Measurements from ENCODE around the gene CNTN1.

CNTN1 gene

GRCh38 chr12:40693207-40693821, 1.1 kb downstream of the CNTN1 start:
- H2BK5ac ChIP-seq (ENCODE audit: low read length): no peak overlapping the region
- peak overlapping the region; percentile 68 for H2AFZ ChIP-seq (ENCODE audit: low read length)
- H3K4me3 ChIP-seq (ENCODE audit: low read length in 2 of 2): peak overlapping the region in 1 of 2 donors; percentile 87
- no peaks in the 10 kb centered on the region for H3K79me1 ChIP-seq (ENCODE audit: low read depth, low read length)
- H3K23ac ChIP-seq (ENCODE audit: low read depth, low read length, poor library complexity): no peak overlapping the region
- H3K36me3 ChIP-seq (replicated peaks in 1 of 2; ENCODE audit: control insufficient read depth in 2 of 2, insufficient read depth in 2 of 2, low read length in 2 of 2): no peaks in the 10 kb centered on the region
- no peak overlapping the region for H3K4ac ChIP-seq (ENCODE audit: low read length)
- no peak overlapping the region for H2AK5ac ChIP-seq (ENCODE audit: low read depth, low read length)
- H3K9ac ChIP-seq (ENCODE audit: low read depth, low read length, poor library complexity): no peak overlapping the region
- peak overlapping the region; percentile 90 for H3K4me2 ChIP-seq (ENCODE audit: insufficient read depth, low read length, poor library complexity, severe bottlenecking)
- no peak overlapping the region for H2BK15ac ChIP-seq (ENCODE audit: low read length)
- peaks cover 0 to 1% of the 10 kb centered on the region in 2 donors for H3K4me1 ChIP-seq (ENCODE audit: control insufficient read depth in 2 of 2, insufficient read depth in 1 of 2, low read depth in 1 of 2, low read length in 2 of 2)
- no peak overlapping the region for H3K27ac ChIP-seq (replicated peaks; ENCODE audit: low read length)
- DNase-seq (ENCODE audit: low spot score): peak; percentile 12
- no peak overlapping the region for H2BK12ac ChIP-seq (ENCODE audit: low read length)
- peaks cover 0 to 50% (median 11%) of the 10 kb centered on the region in 3 experiments for H3K27me3 ChIP-seq (ENCODE audit: control insufficient read depth in 3 of 3, insufficient read depth in 3 of 3, low read depth in 1 of 3, low read length in 3 of 3)
- H3K18ac ChIP-seq (ENCODE audit: low read length): no peak overlapping the region
- no peaks in the 10 kb centered on the region for H3K9me3 ChIP-seq (replicated peaks in 1 of 2; ENCODE audit: control insufficient read depth in 2 of 2, insufficient read depth in 1 of 2, low read depth in 1 of 2, low read length in 2 of 2)
- no peak overlapping the region for H3K14ac ChIP-seq (ENCODE audit: low read length)
- no peak overlapping the region for H4K8ac ChIP-seq (ENCODE audit: low read depth, low read length)
- H2BK120ac ChIP-seq (ENCODE audit: low read depth, low read length): peak overlapping the region; percentile 67
- no CpG with 5 or more reads among the region's 24 CpGs for WGBS, 2 donors (ENCODE audit: extremely low coverage in 2 of 2, insufficient read length in 2 of 2, insufficient replicate concordance in 1 of 2)
- no peak overlapping the region for H4K91ac ChIP-seq (ENCODE audit: low read depth, low read length, poor library complexity)

GRCh38 chr12:40697566-40698259, 5.5 kb downstream of the CNTN1 start:
- H3K23ac ChIP-seq (ENCODE audit: low read depth, low read length, poor library complexity): no peak overlapping the region
- no peak overlapping the region for H3K4ac ChIP-seq (ENCODE audit: low read length)
- no peak overlapping the region for H4K91ac ChIP-seq (ENCODE audit: low read depth, low read length, poor library complexity)
- no peak overlapping the region for H3K18ac ChIP-seq (ENCODE audit: low read length)
- H2AK5ac ChIP-seq (ENCODE audit: low read depth, low read length): no peak overlapping the region
- H2AFZ ChIP-seq (ENCODE audit: low read length): no peak overlapping the region
- no peak overlapping the region for H3K9ac ChIP-seq (ENCODE audit: low read depth, low read length, poor library complexity)
- no peak overlapping the region for H3K4me3 ChIP-seq (ENCODE audit: low read length in 2 of 2)
- no peak overlapping the region for H4K8ac ChIP-seq (ENCODE audit: low read depth, low read length)
- H3K36me3 ChIP-seq (replicated peaks in 1 of 2; ENCODE audit: control insufficient read depth in 2 of 2, insufficient read depth in 2 of 2, low read length in 2 of 2): no peaks in the 10 kb centered on the region
- H3K14ac ChIP-seq (ENCODE audit: low read length): no peak overlapping the region
- no peak overlapping the region for H3K4me2 ChIP-seq (ENCODE audit: insufficient read depth, low read length, poor library complexity, severe bottlenecking)
- H3K9me3 ChIP-seq (replicated peaks in 1 of 2; ENCODE audit: control insufficient read depth in 2 of 2, insufficient read depth in 1 of 2, low read depth in 1 of 2, low read length in 2 of 2): no peaks in the 10 kb centered on the region
- H2BK12ac ChIP-seq (ENCODE audit: low read length): no peak overlapping the region
- no peak for DNase-seq (ENCODE audit: low spot score)
- no peak overlapping the region for H2BK120ac ChIP-seq (ENCODE audit: low read depth, low read length)
- H3K79me1 ChIP-seq (ENCODE audit: low read depth, low read length): no peaks in the 10 kb centered on the region
- peaks cover 0 to 32% (median 9%) of the 10 kb centered on the region in 3 experiments for H3K27me3 ChIP-seq (ENCODE audit: control insufficient read depth in 3 of 3, insufficient read depth in 3 of 3, low read depth in 1 of 3, low read length in 3 of 3)
- H2BK15ac ChIP-seq (ENCODE audit: low read length): no peak overlapping the region
- WGBS, 2 donors (ENCODE audit: extremely low coverage in 2 of 2, insufficient read length in 2 of 2, insufficient replicate concordance in 1 of 2): no CpG with 5 or more reads among the region's 6 CpGs
- no peak overlapping the region for H2BK5ac ChIP-seq (ENCODE audit: low read length)
- H3K4me1 ChIP-seq (ENCODE audit: control insufficient read depth in 2 of 2, insufficient read depth in 1 of 2, low read depth in 1 of 2, low read length in 2 of 2): peaks cover 0 to 1% of the 10 kb centered on the region in 2 donors
- H3K27ac ChIP-seq (replicated peaks; ENCODE audit: low read length): no peak overlapping the region

- Histone ChIP-seq H3K9me3 (replicated peaks in 1 of 2; ENCODE audit: control insufficient read depth in 2 of 2, insufficient read depth in 1 of 2, low read depth in 1 of 2, low read length in 2 of 2) (no peaks in the 10 kb centered on the region), H3K79me1 (ENCODE audit: low read depth, low read length) (no peaks in the 10 kb centered on the region), H4K91ac (ENCODE audit: low read depth, low read length, poor library complexity) (no peak overlapping the region), H3K4me3 (ENCODE audit: low read length in 2 of 2) (no peak overlapping the region), H3K9ac (ENCODE audit: low read depth, low read length, poor library complexity) (no peak overlapping the region), H4K8ac (ENCODE audit: low read depth, low read length) (no peak overlapping the region), H3K27ac (replicated peaks; ENCODE audit: low read length) (no peak overlapping the region), H2BK5ac (ENCODE audit: low read length) (no peak overlapping the region), H2BK15ac (ENCODE audit: low read length) (no peak overlapping the region), H3K14ac (ENCODE audit: low read length) (no peak overlapping the region), H2AFZ (ENCODE audit: low read length) (no peak overlapping the region), H3K4me2 (ENCODE audit: insufficient read depth, low read length, poor library complexity, severe bottlenecking) (no peak overlapping the region), H2AK5ac (ENCODE audit: low read depth, low read length) (no peak overlapping the region), H3K18ac (ENCODE audit: low read length) (no peak overlapping the region), H3K36me3 (replicated peaks in 1 of 2; ENCODE audit: control insufficient read depth in 2 of 2, insufficient read depth in 2 of 2, low read length in 2 of 2) (no peaks in the 10 kb centered on the region), H3K4me1 (ENCODE audit: control insufficient read depth in 2 of 2, insufficient read depth in 1 of 2, low read depth in 1 of 2, low read length in 2 of 2) (no peaks in the 10 kb centered on the region), H2BK12ac (ENCODE audit: low read length) (no peak overlapping the region), H3K23ac (ENCODE audit: low read depth, low read length, poor library complexity) (no peak overlapping the region), H3K27me3 (ENCODE audit: control insufficient read depth in 3 of 3, insufficient read depth in 3 of 3, low read depth in 1 of 3, low read length in 3 of 3) (no peaks in the 10 kb centered on the region), H2BK120ac (ENCODE audit: low read depth, low read length) (no peak overlapping the region), H3K4ac (ENCODE audit: low read length) (no peak overlapping the region)
- no CpG with 5 or more reads among the region's 4 CpGs for WGBS, 2 donors (ENCODE audit: extremely low coverage in 2 of 2, insufficient read length in 2 of 2, insufficient replicate concordance in 1 of 2)
- DNase-seq (ENCODE audit: low spot score): no peak
Observed at GRCh38 chr12:40701756-40702155, 9.5 kb downstream of the CNTN1 start.

DNA sequence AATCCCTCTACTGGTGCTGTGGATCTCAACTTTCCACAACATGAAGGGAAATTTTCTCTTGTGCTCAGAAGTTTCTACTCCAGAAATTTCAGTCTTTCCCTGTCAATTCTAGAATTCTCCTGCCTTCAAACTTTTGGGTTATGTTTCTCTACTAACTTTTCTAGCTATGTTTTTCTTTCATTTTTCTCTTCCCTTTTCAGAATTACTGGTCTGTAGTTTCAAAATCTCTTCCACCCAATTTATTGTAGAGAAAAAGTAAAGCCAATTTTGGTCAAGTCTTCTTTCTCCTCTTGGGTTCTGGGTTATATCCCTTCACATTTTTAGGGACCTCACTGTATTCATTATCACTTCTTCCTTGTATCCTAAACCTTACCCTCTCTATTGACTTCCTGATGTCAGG, 18.9 kb downstream of the CNTN1 start:
- peaks cover 2% of the 10 kb centered on the region for H3K79me1 ChIP-seq (ENCODE audit: low read depth, low read length)
- no peaks in the 10 kb centered on the region for H3K9me3 ChIP-seq (replicated peaks in 1 of 2; ENCODE audit: control insufficient read depth in 2 of 2, insufficient read depth in 1 of 2, low read depth in 1 of 2, low read length in 2 of 2)
- DNase-seq (ENCODE audit: low spot score): no peak
- no peaks in the 10 kb centered on the region for H3K36me3 ChIP-seq (replicated peaks in 1 of 2; ENCODE audit: control insufficient read depth in 2 of 2, insufficient read depth in 2 of 2, low read length in 2 of 2)
- H4K91ac ChIP-seq (ENCODE audit: low read depth, low read length, poor library complexity): no peak overlapping the region
- H3K9ac ChIP-seq (ENCODE audit: low read depth, low read length, poor library complexity): no peak overlapping the region
- H3K4ac ChIP-seq (ENCODE audit: low read length): no peak overlapping the region
- H3K4me2 ChIP-seq (ENCODE audit: insufficient read depth, low read length, poor library complexity, severe bottlenecking): no peak overlapping the region
- no peaks in the 10 kb centered on the region for H3K27me3 ChIP-seq (ENCODE audit: control insufficient read depth in 3 of 3, insufficient read depth in 3 of 3, low read depth in 1 of 3, low read length in 3 of 3)
- no peak overlapping the region for H2BK5ac ChIP-seq (ENCODE audit: low read length)
- no peak overlapping the region for H3K18ac ChIP-seq (ENCODE audit: low read length)
- no peak overlapping the region for H2BK12ac ChIP-seq (ENCODE audit: low read length)
- no peaks in the 10 kb centered on the region for H3K4me1 ChIP-seq (ENCODE audit: control insufficient read depth in 2 of 2, insufficient read depth in 1 of 2, low read depth in 1 of 2, low read length in 2 of 2)
- no peak overlapping the region for H3K23ac ChIP-seq (ENCODE audit: low read depth, low read length, poor library complexity)
- H3K4me3 ChIP-seq (ENCODE audit: low read length in 2 of 2): no peak overlapping the region
- no peak overlapping the region for H4K8ac ChIP-seq (ENCODE audit: low read depth, low read length)
- H3K27ac ChIP-seq (replicated peaks; ENCODE audit: low read length): no peak overlapping the region
- no peak overlapping the region for H3K14ac ChIP-seq (ENCODE audit: low read length)
- H2BK15ac ChIP-seq (ENCODE audit: low read length): no peak overlapping the region
- no peak overlapping the region for H2AFZ ChIP-seq (ENCODE audit: low read length)
- H2BK120ac ChIP-seq (ENCODE audit: low read depth, low read length): no peak overlapping the region
- H2AK5ac ChIP-seq (ENCODE audit: low read depth, low read length): no peak overlapping the region

Measured in neuronal stem cell (in vitro differentiated cells).